HG02973 (cell line): Measurements from ENCODE around the gene DYNLT4.

Experiments used
- ATAC-seq: cut with Tn5 transposase; IDR thresholded peaks from one replicate; pipeline ENCODE4 v1.9.1; 2021; ENCODE audit warnings: moderate library complexity; ENCODE audit not compliant: unreplicated experiment

The DYNLT4 gene

DNA sequence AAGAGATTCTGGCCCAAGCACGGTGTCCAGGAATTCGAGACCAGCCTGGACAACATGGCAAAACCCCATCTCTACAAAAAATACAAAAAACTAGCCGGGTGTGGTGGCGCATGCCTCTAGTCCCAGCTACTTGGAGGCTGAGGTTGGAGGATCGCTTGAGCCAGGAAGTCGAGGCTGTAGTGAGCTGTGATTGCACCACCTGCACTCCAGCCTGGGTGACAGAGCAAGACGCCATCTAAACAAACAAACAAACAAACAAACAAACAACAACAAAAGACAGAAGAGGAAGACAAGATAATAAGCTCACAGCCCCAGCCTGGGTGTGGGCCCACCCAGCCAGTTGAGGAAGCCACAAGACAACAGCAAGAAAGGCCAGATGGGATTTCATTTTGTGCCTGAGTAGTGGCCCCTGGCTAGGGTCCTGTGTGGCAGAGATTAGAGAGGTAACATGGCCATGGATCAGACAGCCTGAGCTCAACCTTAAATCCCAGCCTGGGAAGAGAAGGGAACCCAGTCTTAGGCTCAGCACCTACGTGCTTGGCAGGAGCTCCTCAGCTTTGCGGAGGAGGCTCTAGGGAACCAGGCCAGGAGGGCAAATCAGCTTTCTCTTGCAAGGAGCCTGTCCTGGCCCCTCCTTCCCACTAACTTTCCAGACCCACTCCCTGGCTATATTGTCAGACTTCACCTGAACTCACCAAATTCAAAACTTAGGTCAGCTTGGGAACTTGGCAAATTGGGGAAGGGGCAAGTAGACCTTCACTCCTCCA, 14.2 kb downstream of the DYNLT4 start:
- ATAC-seq: no peak

DNA sequence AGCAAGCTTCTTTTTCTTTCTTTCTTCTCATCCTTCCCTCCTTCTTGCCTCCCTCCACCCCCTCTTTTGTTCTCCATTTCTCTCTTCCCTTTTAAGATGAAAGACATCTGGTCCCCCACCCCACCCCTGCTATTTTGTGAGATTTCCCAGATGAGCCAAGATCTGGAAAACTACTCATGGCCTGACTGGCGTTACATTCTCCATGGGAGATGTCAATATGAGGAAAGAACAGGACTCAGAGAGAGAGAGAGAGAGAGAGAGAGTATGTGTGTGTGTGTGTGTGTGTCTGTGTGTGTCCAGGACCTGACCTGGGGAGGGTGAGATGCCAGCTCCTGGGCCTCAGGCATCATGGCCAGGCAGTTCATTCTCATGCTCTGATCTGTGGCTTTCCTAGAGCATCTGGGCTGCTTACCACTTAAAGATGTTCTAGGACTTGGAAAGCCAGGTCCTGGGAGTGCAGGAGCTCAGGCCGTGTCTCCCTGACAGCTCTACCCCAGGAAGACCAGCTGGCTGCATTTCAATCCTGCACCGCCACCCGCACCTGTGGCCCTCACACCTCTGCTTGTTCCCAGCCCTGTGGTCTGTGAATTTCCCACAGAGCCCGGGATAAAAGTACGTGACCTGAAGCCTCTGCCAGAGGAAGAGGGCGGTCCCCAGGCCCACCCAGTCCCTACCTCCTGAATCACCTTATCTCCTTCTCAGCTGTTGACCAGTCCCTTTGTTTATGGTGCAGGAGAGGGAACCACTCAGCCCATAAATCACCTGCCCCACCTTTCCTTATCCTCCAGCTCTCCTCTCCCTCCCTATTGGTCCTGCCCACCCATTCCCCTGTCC, 16.0 kb downstream of the DYNLT4 start:
- no peak for ATAC-seq

DNA sequence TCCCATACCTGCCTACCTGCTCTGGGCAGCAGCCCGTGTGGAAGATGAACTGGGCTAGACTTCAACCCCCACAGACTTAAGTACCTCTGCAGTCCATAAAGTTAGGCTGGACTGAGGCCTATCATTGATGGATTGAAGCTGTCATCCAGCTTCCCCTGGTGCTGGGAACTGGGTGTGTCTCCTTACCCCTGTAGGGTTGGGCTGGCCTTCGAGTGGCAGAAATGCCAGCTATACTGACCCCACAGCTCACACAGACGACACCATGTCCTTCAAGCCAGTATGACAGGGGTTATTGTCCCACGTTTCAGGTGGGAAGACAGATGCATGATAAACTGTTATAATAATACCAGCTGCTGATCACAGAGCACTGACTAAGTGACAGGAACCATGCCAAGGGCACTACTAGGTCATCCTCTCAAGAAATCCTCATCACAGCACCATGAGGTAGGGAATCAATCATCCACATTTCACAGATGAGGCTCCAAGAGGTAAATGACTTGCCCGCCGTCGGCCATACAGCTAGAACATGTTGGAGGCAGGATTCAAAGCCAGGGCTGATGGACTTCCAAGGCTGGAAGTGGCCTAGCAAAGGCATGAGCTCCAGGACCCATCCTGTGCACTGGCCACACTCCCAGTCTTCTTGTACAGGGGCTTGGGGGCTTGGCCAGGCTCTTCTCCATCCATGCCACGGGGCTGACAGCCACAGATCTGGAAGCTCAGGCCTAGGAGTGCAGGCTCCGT, 18.9 kb downstream of the DYNLT4 start, which contains the start of gene BEST4:
Gene BEST4, minus strand, starts transcription at position 51 of the 741 bp plus-strand sequence. CDS start 465 bp downstream, outside the sequence.
- no peak for ATAC-seq

DNA sequence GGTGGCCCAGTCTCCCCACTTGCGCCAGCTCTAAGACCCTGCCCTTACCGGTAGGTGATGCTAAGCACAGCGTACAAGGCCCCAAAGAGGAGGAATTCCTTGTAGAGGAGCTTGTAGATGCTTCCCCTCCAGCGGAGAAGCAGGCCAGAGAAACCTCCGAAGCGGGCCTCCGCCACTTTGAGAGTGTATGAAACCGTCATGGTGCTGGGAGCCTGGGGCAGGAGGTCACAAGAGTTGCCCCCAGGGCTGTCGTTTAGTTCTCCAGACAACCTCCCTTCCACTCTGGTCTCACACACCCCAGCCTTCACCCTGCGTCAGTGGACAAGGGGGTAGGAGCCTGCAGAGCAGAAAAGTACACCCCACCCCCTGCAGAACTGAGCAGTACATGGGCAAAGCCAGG, 19.6 kb downstream of the DYNLT4 start:
- no peak for ATAC-seq

DNA sequence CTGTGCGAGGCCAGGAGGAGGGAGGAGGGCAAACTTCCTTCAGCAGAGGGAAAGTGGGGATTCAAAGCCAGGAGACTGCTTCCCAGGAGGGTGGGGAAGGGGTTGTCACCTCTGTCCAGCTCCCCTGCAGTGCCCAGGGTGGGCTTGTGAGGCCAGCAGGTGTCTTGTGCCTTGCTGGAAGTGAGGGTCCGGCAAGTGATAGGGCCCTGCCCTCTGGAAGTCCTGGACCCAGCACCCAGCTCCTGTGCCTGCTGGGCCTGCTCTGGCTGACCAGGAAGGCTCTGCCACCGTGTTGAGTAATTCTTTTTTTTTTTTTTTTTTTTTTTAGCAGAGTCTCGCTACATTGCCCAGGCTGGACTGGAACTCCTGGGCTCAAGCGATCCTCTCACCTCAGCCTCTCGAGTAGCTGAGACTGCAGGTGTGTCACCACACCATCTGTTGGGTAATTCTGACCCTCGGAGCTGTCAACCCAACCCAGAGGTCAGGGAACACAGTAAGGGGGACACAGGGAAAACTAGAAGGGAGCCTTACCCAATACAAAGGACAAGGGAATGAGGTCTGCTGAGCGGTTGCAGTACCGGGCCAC, 20.2 kb downstream of the DYNLT4 start:
- ATAC-seq: no peak

DNA sequence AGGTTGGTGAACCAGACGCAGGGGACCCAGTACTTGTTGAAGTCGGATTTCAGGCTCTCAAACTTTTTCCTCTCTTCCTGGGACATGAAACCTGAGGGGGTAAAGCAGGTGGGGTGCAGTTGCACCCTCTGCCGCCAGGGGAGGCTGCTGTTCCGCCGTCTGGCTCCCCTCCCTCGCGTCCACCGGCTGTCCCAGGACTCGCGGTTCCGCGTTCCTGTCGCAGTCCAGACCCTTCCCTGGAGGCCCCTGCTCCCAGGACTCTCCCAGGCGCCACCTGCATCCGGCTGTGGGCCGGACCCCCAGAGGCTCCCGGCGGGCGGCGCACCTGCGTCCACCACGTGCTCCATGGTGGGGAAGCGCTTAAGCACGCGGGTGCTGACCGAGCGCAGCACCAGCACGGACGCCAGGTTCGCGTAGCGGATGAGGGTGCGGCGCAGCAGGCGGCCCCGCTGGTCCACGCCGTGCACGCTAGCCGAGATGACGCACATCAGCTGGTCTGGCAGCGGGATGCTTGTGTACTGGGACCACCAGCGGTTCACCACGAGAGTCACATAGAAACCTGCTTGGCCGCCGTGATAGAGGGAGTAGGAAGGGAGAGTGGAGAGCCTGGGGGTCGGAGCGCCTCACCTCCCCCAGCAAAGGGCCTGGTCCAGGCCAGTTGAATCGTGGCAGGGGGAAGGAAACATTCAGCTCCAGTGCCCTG, 20.9 kb downstream of the DYNLT4 start:
- no peak for ATAC-seq

DNA sequence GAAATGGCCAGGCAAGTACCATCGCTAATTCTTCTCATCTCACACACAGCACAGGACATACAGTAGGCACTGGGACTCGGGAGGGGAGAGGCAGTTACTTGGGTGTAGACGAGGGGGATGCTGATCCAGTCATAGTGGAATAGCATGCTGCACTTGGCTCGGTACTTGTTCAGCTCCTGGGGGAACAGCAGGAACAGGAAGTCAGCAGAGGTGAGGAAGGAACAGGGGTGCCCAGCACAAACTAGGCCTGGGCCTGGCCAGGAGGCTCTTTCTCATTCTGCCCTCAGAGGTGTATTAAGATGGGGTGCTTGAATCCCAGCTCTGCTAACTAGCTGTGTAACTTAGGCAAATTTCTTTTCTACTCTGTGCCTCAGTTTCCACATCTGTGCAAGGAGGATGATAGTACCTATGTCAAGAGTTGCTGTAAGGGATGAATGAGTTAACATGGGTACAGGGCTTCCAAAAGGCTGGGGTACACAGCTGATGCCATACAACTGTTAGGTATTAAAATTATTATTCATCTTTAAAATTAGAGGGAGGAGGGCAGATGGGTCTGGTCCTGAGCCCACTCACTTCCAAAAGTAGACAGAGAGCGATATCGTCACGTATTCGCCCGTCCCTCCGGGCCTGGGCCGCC, 21.5 kb downstream of the DYNLT4 start:
- no peak for ATAC-seq

DNA sequence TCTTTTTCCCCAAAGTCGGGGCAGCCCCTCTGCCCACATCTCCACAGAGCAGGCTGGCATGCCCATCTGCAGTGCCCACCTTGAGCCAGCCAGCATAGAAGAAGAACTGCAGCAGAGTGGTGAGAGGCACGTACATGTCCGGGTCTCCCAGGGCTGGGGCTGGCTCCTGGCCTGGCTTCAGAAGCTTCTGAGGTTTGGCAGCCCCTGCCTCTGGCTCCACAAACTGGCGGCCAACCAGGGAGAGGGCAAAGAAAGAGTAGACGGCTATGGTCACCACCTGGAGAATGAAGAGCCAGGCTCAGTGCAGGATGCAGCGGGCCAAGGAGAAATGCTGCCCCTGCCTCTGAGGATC, 22.1 kb downstream of the DYNLT4 start:
- ATAC-seq: no peak

DNA sequence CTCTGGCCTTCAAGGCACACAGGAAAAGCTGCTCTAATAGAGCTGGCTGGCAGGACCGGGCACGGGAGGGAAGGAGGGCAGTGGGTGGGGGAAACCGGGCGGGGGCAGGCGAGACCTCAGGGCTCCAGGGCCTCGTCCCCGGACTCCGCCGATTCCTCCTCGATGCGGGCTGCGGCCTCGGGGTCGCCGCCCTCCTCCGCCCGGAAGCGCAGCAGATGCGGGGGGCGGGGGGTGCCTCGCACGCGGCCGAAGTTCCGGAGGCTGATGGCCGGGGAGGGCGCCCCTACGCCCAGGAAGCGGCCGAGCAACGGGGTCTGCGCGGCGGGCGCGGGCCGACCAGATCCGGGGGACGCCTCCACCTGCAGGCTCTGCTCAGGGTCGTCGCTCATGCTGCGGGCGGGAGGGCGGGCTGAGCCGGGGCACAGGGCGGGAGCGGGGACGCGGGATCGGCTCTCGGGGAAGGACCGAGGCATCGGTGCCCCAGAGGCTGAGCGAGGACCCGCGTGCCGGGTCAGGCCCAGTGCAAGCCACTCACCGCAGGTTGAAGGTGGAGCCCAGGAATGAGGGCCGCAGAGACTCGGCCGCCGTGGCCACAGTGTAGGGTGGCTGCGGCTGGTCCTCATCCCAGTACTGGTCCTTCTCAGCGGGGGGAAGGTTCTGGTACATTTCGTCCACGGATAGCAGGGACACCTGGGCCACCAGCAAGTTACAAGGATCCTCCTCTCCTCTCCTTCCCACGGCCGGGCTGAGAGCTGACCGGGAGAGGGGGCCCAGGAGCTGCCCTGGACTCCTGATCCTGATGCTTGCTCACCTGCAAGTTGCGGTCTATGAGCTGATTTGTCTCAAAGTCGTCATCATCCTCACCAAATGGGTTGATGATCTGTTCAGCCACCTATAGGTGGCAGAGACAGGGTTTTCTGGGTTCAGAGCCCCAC, 22.8 kb downstream of the DYNLT4 start:
- no peak for ATAC-seq

DNA sequence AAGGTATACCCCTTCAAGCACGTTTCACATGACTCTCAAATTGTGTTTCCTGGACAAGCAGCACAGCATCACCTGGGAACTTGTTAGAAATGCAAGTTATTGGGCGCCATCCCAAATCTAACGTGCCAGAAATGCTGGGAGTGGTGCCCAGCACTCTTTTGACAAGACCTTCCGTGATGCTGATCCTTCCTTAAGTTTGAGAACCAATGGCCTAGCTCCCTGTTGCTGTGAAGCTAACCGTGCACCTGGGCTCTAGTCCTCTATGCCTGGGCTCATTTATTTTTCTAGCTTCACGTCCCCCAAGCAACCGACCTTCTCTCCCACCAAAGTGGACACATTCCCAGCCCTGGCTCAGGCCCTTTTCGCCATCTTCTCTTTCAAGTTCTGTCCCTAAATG, 23.5 kb downstream of the DYNLT4 start:
- ATAC-seq: no peak

DNA sequence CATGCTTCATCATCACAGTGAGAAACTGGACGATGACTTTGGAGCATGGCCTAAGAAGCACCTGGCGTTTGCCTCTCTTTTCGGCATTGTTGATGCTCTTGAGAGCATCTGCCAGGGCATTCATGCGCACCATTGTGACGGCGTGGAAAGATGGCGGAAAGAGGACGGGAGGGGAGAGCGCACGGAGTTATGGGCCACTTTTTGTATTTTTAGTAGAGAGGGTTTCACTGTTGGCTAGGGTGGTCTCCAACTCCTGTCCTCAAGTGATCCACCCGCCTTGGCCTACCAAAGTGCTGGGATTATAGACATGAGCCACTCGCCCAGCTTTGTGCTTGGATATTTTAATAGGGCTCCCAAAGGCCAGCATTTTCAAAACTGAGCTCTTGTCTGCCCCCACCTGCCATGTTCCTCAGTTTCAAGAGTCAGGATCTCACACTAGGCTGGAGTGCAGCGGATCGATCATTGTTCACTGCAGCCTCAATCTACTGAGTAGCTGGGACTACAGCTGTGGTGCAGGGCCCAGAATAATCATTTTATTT, 26.5 kb downstream of the DYNLT4 start:
- ATAC-seq: no peak

DNA sequence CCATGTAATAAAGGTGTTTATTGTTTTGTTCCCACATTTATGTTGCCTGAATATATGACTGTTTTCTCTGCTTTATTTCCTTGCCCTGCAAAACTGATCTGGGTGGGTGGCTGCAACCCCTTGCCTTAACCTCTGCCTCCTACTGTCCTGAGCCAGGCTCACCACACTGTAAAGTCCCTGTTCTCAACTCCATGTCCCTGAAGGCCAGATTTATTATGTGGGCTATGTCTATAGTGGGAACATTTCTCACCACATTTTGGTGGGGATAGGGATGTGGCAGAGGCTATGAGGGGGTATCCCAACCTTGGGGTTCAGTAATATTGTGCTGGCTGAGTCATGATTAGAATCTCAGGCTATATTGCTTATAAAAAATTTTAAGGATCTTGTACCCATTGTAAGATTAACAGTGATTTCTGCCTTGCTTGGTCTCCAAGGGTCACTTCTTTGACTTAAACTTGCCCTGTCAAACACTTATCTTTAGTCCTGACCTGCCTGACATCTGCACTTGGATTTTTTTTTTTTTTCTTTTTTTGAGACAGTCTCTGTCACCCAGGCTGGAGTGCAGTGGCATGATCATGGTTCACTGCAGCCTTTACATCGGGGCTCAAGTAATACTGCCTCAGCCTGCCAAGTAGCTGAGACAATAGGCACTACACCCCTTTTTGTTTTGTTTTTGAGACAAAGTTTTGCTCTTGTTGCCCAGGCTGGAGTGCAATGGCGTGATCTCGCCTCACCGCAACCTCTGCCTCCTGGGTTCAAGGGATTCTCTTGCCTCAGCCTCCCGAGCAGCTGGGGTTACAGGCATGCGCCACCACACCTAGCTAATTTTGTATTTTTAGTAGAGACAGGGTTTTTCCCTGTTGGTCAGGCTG, 28.2 kb downstream of the DYNLT4 start:
- ATAC-seq: no peak

DNA sequence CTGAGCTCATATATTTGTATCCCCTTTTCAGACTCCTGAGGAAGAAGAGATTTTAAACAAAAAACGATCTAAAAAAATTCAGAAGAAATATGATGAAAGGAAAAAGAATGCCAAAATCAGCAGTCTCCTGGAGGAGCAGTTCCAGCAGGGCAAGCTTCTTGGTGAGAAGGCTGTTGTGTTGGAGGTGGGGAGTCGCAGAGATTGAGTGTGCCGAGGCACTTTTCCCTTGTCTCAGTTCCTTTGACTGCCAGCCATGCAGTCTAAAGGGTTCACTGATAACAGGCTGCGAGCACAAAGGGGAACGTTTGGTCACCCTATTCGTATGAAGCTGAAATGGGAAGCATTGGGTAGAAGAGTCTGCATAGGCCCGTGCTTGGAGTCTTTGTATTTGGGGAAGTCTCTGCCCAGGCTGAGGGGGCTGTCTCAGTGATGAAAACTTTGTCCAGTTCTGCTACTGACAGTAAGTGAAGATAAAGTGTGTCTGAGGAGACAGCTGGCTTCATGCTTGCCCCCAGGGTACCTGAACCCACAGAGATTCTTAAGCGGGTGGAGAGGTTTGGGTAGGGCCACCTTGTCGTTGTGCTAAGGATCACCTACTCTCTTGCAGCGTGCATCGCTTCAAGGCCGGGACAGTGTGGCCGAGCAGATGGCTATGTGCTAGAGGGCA, 29.0 kb downstream of the DYNLT4 start:
- no peak for ATAC-seq

DNA sequence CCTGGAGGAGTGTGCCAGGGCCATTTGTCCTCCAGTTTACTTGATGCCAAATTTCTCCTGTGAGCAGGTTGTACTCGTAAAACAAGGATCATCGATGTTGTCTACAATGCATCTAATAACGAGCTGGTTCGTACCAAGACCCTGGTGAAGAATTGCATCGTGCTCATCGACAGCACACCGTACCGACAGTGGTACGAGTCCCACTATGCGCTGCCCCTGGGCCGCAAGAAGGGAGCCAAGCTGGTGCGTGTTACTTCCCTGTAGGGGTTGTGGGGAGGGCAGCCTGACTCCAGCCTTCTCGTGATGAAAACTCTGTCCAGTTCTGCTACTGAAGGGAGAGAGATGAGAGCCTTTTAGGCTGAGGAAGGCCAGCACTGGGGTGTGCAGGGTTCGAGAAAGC, 29.6 kb downstream of the DYNLT4 start:
- no peak for ATAC-seq

DNA sequence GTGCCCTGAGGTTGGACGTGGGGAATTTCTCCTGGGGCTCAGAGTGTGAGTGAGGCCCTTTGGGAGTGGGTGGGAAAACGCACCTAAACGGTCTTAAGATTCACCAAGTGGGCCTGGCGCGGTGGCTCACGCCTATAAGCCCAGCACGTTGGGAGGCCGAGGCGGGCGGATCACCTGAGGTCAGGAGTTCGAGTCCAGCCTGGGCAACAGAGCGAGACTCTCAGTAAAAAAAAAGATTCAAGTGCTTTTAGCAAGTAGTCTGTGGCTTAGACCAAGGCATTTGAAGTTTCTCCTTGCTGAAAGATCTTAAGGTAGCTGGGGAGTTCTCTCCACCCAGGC, 30.5 kb downstream of the DYNLT4 start:
- no peak for ATAC-seq

DNA sequence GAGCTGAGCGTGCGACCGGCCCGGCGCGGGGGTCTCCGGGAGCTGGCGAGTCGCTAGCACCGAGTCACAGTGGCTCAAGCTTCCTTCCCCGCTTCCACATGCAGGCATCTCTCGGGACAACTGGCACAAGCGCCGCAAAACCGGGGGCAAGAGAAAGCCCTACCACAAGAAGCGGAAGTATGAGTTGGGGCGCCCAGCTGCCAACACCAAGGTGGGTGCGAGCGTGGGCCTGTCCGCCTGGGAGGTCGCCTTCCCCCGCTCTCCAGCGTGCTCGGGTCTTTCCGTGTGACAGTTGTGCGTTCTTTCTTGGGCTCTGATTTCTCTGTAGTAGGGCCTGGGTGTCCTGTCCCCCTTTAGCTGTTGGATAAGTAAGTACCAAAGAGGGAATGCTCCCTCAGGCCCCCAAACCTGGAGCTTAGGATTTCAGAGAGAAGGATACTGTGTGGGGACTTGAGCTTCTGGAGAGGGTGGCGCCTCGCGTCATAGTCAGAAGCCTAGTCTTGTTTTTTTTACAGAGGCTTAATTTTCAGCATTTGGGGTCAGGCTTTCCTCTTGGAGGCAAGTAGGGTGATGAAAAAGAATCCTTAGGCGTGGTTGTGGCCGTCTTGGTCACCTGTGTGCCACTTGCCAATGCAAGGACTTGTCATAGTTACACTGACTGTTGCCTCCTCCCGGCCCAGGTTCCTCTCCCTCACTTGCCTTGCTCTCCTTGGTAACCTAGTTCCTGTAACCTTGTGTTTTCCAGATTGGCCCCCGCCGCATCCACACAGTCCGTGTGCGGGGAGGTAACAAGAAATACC, 31.0 kb downstream of the DYNLT4 start:
- no peak for ATAC-seq
